ENCODE measurements around the gene SHC1.
A peak's percentile ranks its signal among the peaks of the same experiment; 100 is the strongest.

SHC1 gene

DNA sequence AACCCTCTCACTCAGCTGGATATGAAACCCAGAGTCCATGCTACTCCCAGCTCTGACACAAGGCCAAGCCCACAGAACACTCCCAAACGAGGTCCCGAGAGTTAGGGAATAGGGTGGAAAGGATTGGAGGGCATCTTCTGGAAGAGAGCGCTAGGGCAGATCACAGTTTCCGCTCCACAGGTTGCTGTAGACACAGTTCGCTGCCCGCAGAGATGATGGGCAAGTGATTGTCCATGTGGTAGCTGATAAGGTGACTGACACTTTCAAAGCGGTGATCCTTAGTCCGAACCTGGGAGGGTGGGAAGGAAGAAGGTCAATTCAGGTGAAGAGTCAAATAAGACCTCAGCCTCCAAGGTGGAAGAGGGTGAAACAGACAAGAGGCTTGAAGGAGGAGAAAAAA is 6.9 kb downstream of the SHC1 start:
- ATAC-seq (no peak), DNase-seq (no peak)
- no peaks in the 10 kb centered on the region for H3K9me3 Mint-ChIP-seq
- H3K27me3 Mint-ChIP-seq: no peaks in the 10 kb centered on the region
- H3K4me3 Mint-ChIP-seq: no peak overlapping the region
- peaks cover 23% of the 10 kb centered on the region for H3K4me1 Mint-ChIP-seq
- peaks cover 21% of the 10 kb centered on the region for H3K36me3 Mint-ChIP-seq (ENCODE audit: low read depth)
- no peak overlapping the region for H3K27ac Mint-ChIP-seq

GRCh38 chr1:154962795-154963330 is 7.7 kb downstream of the SHC1 start:
- Mint-ChIP-seq H3K27ac (peak overlapping the region; percentile 90), H3K36me3 (ENCODE audit: low read depth) (peaks cover 21% of the 10 kb centered on the region), H3K4me1 (peaks cover 27% of the 10 kb centered on the region), H3K27me3 (no peaks in the 10 kb centered on the region), H3K4me3 (peak overlapping the region; percentile 95), H3K9me3 (no peaks in the 10 kb centered on the region)
- ATAC-seq: no peak
- no peak for DNase-seq

- Mint-ChIP-seq H3K4me3 (peak overlapping the region; percentile 95), H3K27ac (peak overlapping the region; percentile 90), H3K4me1 (peaks cover 27% of the 10 kb centered on the region), H3K27me3 (no peaks in the 10 kb centered on the region), H3K36me3 (ENCODE audit: low read depth) (peaks cover 21% of the 10 kb centered on the region), H3K9me3 (no peaks in the 10 kb centered on the region)
- ATAC-seq (no peak), DNase-seq (peak; percentile 33)
Observed at GRCh38 chr1:154962156-154962749, 8.3 kb downstream of the SHC1 start.

- no peaks in the 10 kb centered on the region for H3K9me3 Mint-ChIP-seq
- DNase-seq (peak; percentile 86), ATAC-seq (peak; percentile 85)
- peak within 1 kb of the TSS; percentile 90 for H3K27ac Mint-ChIP-seq
- H3K4me1 Mint-ChIP-seq: peaks cover 32% of the 10 kb centered on the region
- H3K36me3 Mint-ChIP-seq (ENCODE audit: low read depth): peaks cover 21% of the 10 kb centered on the region
- peak within 1 kb of the TSS; percentile 95 for H3K4me3 Mint-ChIP-seq
- no peaks in the 10 kb centered on the region for H3K27me3 Mint-ChIP-seq
Observed at GRCh38 chr1:154961207-154962155, 9.1 kb downstream of the SHC1 start, which contains the start of gene PYGO2. PYGO2 (minus strand) TSS chr1:154961782; CDS start chr1:154961576, 206 bp downstream.

- ATAC-seq (no peak), DNase-seq (no peak)
- Mint-ChIP-seq H3K9me3 (no peaks in the 10 kb centered on the region), H3K4me1 (peaks cover 40% of the 10 kb centered on the region), H3K27me3 (no peaks in the 10 kb centered on the region), H3K27ac (peak overlapping the region; percentile 87), H3K4me3 (peak overlapping the region; percentile 95), H3K36me3 (ENCODE audit: low read depth) (peaks cover 18% of the 10 kb centered on the region)
Observed at GRCh38 chr1:154960446-154961136, 10.0 kb downstream of the SHC1 start.

DNA sequence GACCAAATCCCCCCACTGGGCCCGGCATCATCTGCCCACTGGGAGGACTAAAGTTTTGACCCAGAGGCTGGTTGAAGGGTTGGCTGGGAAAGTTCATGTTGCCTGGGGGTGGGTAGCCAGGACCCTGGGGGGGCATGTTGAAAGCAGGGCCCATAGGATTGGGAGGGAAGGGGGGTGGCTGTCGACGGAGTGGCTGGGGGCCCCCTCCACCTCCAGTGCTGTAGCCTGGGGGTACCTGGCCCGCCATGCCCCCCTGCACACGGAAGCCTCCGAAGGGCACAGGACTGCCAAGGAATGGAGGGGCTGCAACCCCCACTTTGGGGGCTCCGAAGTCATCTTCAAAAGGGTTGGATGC is 11.1 kb downstream of the SHC1 start:
- Mint-ChIP-seq H3K9me3 (no peaks in the 10 kb centered on the region), H3K4me3 (peak overlapping the region; percentile 4), H3K27me3 (no peaks in the 10 kb centered on the region), H3K4me1 (peaks cover 52% of the 10 kb centered on the region), H3K36me3 (ENCODE audit: low read depth) (peaks cover 13% of the 10 kb centered on the region), H3K27ac (no peak overlapping the region)
- no peak for DNase-seq
- ATAC-seq: no peak

DNA sequence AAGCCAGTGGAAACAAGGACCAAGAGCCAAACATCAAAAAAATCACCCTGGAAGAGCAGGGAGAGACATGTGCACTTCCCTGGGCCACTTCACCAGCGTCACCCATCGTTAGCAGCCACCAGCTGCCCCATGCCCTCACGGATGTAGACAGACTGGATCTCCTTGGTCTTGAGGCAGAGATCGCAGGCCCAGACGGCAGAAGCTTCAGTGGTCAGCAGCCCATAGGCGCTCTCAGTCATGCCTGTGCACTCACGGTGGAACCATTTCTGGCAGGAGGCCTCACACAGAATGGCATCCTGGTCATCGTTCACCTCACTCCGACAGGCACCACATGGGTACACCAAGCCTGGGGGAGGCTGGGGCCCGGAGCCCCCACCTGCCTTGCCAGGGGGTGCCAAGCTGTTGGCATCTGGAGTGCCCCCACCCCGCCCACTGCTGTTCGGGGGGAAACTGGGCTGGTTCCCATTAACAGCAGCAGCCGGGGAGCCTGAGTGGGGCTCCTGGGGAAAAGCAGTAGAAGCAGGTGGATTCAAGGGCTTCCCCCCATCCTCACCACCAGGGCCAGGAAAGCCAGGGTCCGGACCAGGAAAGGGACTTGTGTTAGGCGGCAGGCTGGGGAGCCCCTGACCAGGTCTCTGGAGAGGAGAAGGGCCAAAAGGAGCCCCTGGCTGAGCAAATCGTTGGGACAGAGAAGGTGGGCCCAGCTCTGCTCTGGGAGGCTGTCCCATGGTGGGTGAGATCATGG is 11.7 kb downstream of the SHC1 start:
- Mint-ChIP-seq H3K4me3 (peak overlapping the region; percentile 36), H3K4me1 (peaks cover 56% of the 10 kb centered on the region), H3K36me3 (ENCODE audit: low read depth) (peaks cover 11% of the 10 kb centered on the region), H3K9me3 (no peaks in the 10 kb centered on the region), H3K27me3 (no peaks in the 10 kb centered on the region), H3K27ac (peak overlapping the region; percentile 11)
- no peak for ATAC-seq
- no peak for DNase-seq

- Mint-ChIP-seq H3K4me3 (no peak overlapping the region), H3K4me1 (peaks cover 62% of the 10 kb centered on the region), H3K36me3 (ENCODE audit: low read depth) (peaks cover 8% of the 10 kb centered on the region), H3K27me3 (no peaks in the 10 kb centered on the region), H3K27ac (no peak overlapping the region), H3K9me3 (no peaks in the 10 kb centered on the region)
- ATAC-seq: no peak
- no peak for DNase-seq
Observed at GRCh38 chr1:154958036-154958435, 12.5 kb downstream of the SHC1 start.

GRCh38 chr1:154957091-154957657 is 13.4 kb downstream of the SHC1 start:
- no peak for ATAC-seq
- Mint-ChIP-seq H3K36me3 (ENCODE audit: low read depth) (peaks cover 6% of the 10 kb centered on the region), H3K4me1 (peaks cover 65% of the 10 kb centered on the region), H3K9me3 (no peaks in the 10 kb centered on the region), H3K27ac (no peak overlapping the region), H3K4me3 (no peak overlapping the region), H3K27me3 (no peaks in the 10 kb centered on the region)
- DNase-seq: no peak

DNA sequence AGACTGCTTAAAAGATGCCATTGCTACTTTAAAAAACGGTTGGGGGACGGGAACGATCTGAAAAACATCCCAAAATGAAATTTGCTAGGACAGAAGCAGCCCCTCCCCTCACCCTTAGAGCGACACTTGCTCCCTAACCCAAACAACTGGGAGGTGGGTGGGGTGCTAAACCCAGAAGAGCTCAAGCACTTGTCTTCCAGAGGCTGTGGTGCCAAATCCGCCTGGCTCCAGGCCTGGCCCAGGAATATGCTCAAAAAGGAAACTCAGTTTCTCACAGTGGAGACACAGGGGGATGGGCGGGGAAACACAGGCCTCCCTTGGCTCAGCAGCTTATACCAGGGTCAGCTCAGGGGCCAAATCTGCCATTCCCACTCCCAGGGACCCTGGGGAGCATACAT is 14.0 kb downstream of the SHC1 start:
- Mint-ChIP-seq H3K27me3 (no peaks in the 10 kb centered on the region), H3K4me3 (peak overlapping the region; percentile 90), H3K27ac (peak overlapping the region; percentile 94), H3K9me3 (no peaks in the 10 kb centered on the region), H3K4me1 (peaks cover 72% of the 10 kb centered on the region), H3K36me3 (ENCODE audit: low read depth) (peaks cover 6% of the 10 kb centered on the region)
- ATAC-seq (no peak), DNase-seq (no peak)

GRCh38 chr1:154955718-154956543 is 14.6 kb downstream of the SHC1 start, which contains the start of gene PBXIP1:
PBXIP1 (minus strand) TSS chr1:154956099; CDS start chr1:154953721, 2,378 bp downstream.
- Mint-ChIP-seq H3K4me3 (peak within 1 kb of the TSS; percentile 90), H3K36me3 (ENCODE audit: low read depth) (peaks cover 5% of the 10 kb centered on the region), H3K27me3 (no peaks in the 10 kb centered on the region), H3K9me3 (no peaks in the 10 kb centered on the region), H3K4me1 (peaks cover 75% of the 10 kb centered on the region), H3K27ac (peak within 1 kb of the TSS; percentile 94)
- DNase-seq: peak; percentile 72
- ATAC-seq: peak; percentile 47

- Mint-ChIP-seq H3K4me1 (peaks cover 74% of the 10 kb centered on the region), H3K27me3 (no peaks in the 10 kb centered on the region), H3K27ac (peak overlapping the region; percentile 94), H3K36me3 (ENCODE audit: low read depth) (peaks cover 5% of the 10 kb centered on the region), H3K4me3 (peak overlapping the region; percentile 90), H3K9me3 (no peaks in the 10 kb centered on the region)
- peak; percentile 89 for ATAC-seq
- peak; percentile 75 for DNase-seq
Observed at GRCh38 chr1:154955039-154955717, 15.4 kb downstream of the SHC1 start.
